ENCODE results near the gene ATP5F1E.
"Not testable (repeated sequence)": the region's sequence is repeated elsewhere in the genome, so short reads cannot be mapped to it uniquely, and the experiment has no call there.

The ATP5F1E gene

DNA sequence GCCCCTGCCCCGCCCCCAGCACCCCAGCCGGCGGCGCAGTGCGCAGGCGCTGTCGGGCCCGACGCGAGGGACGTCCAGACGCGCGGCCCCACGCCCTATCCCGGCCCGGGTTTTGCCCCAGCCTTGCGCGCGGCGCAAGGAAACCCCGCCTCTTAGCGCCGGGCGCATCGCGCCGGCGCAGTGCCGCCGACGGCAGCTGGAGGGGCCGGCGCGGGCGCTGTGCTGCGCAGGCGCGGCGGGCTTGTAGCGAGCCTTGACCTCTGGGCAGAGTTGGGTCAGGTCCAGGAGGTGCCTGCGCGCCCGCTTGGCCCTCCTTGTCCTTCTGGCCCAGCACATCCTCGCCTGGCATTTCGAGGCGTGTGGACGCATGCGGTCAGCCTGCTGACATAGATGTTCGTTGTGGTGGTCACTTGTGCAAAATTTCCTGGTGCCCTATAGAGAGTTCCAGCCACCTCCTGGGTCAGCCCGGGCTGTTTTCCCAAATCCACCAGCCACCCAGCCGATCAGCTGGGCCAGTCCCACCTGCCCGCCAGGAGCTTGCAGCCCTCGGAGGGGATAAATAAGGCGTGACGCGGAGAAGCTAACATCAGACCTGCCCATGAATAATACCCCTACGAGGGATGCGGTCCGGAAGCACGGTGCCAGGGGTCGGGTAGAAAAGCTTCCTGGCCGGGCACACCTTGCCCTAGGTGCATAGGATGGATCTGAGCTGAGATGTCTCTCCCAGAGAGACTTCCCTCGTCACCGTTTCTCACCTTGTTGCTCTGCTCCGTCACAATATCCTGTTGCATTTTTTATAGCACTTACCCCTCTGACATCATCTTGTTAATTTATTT is 10.9 kb upstream of the ATP5F1E start:
- peak; percentile 83 for DNase-seq (ENCODE audit: low read depth)

GRCh38 chr20:59042151-59042795 is 10.1 kb upstream of the ATP5F1E start, which contains the start of gene PRELID3B:
PRELID3B (minus strand) TSS chr20:59042786; CDS start chr20:59042730, 56 bp downstream.
- DNase-seq (ENCODE audit: low read depth), result no peak

GRCh38 chr20:59041487-59041886 is 9.4 kb upstream of the ATP5F1E start:
- not testable (repeated sequence) for DNase-seq (ENCODE audit: low read depth)

DNA sequence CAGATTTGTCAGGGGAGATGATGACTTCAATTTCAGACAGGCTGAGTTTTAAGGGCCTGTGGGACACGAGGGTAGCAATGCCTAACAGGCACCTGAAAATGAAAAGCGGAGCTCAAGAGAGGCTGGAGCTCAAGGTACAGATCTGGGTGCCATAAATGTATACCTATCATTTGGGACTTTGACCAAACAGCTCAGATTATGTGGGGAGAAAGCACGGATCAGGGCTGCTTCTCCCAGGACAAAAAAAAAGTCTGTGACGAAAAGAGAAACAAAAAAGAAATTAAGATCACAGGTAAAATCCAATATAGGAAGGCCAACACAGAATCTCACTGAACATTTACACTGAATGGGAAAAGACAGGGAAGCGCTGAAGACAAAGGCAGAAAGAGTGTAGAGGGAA is 8.5 kb upstream of the ATP5F1E start:
- DNase-seq (ENCODE audit: low read depth), result no peak

- no peak for DNase-seq (ENCODE audit: low read depth)
Measured at GRCh38 chr20:59039233-59039632, 7.1 kb upstream of the ATP5F1E start.

DNA sequence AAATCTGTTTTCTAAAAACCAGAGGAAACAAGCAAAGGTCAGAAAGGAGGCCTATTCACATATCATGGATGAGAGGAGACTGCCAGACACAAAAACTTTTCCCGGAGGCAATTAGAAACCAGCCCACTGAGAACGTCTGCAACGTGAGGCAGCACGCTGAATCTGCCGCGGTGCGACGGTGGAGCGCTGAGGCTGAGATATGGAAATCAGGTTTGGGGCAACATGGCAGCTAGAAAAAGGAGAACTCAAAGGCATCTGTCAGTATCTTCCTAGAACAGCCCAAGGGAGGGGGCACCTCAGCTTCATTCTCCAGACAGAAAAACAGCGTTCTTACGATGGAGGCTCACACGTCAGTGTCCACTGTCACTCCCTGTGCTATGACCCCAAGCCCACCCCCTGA is 5.3 kb upstream of the ATP5F1E start:
- no peak for DNase-seq (ENCODE audit: low read depth)

- DNase-seq (ENCODE audit: low read depth), result no peak
Measured at GRCh38 chr20:59035381-59035780, 3.2 kb upstream of the ATP5F1E start.

- no peak for DNase-seq (ENCODE audit: low read depth)
Measured at GRCh38 chr20:59033616-59034165, 1.6 kb upstream of the ATP5F1E start.

- DNase-seq (ENCODE audit: low read depth), result no peak
Measured at GRCh38 chr20:59033093-59033492, 958 bp upstream of the ATP5F1E start.

DNA sequence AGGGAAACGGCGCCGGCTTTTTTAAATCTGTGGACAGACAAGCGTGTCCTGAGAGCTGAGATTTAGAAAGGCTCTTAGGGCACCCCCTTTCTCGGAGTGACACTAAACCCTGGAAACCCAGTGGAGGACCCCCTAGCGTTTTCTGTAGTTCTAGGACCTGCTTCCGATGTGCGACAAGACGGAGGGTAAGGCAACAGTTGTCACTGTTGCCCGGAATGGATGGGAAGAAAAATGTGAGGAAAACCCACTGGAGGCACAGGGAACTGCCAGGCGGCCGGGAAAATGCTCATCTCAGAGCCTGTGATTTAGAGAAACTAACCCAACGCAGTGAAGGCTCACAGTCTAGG is 551 bp upstream of the ATP5F1E start:
- DNase-seq (ENCODE audit: low read depth), result no peak

DNA sequence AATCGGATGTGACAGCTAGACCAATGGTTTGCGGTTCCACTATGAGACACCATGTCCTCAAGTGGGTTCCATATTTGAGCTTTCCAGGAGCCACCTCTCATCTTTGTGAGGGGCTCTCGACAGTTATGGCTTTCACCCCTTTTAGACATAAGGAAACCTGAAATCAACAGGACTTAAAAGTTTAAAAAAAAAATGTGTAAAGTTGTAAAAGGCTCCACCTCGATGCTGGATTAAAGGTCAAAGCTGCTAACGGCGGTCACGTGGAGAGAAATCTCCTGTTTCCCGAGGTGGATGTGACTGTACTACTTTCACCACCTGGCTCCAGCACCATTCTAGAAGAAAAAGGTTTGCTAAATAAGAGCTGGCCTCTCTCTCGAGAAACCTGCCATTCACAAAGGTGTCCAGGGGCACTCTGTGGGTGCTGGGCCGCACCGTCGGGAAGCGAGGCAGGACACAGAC is 542 bp downstream of the ATP5F1E start:
- DNase-seq (ENCODE audit: low read depth), result no peak

DNA sequence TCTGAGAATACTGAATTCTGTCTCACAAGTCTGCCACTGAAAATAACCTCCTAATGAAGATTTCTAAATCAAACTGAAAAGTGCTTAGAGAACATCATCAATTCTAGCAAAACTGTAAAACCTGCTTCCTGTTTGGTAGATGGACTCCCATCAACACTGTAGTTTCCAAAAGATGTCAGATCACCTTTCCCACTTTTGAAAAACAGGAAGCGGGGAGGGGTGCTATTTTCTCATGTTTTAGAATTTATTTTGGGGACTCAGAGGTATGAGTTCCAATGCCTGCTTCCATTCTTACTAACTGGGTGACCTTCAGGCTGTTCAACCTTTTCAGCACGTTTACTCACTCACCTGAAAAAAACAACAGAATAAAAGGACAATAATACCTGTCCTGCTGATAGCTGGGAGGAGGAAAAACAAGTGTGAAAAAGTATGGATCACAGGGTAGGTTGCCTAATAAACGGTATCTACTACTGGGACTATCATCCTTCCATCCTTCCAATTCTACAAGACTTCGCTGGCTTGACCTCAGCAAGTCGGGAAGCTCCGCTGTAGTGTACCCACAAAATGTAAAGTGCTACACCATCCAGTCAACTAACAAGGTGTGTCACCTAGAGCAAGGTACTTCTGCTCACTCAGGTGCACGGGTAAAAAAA is 1.1 kb downstream of the ATP5F1E start:
- no peak for DNase-seq (ENCODE audit: low read depth)

GRCh38 chr20:59028812-59029211 is 3.3 kb downstream of the ATP5F1E start:
- no peak for DNase-seq (ENCODE audit: low read depth)

DNA sequence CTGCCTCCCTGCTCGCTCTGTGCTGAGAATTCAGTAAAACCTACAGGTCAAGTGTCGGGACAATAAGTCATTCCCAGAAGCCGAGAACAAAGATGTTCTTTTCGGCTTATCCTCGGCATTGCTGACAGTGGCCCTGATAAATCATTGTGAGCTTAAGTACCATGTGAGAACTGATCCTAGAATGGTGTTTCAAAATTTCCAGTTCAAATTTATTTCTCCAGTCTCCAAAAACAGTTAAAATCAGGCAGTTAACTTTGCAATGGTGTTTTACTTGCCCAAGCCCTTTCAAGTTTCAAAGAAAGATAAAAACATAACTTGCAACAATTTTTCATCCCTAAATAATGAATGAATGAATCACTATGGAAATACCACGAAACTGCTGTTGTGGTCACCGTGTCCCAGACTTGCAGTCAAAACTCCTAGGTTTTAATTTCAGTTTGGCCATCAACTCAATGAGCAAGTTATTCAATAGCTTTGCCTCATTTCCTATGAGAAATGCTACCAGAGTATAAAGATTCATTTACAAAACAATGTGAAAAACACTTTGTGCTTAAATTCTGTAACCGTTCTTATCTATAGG is 4.3 kb downstream of the ATP5F1E start:
- DNase-seq (ENCODE audit: low read depth), result no peak

GRCh38 chr20:59026904-59027740 is 5.0 kb downstream of the ATP5F1E start:
- no peak for DNase-seq (ENCODE audit: low read depth)

DNA sequence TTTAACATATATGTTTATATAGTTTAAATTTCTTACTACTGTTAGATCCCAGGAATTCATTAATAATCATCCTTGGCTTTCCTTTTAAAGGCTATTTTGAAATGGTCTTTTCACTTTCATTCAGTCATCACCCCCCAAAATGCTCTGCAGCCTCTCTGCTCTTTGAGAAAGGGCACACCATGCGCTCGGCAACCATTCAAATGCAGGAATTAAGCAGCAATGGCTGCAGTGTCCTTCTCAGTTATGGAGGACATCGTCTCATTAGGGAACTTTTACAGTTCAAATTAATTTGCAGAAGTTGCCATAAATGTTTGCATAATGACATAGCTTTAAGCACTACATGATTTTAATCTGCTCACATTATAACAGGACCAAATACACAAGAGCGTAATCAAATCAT is 6.6 kb downstream of the ATP5F1E start:
- no peak for DNase-seq (ENCODE audit: low read depth)

GRCh38 chr20:59025086-59025485 is 7.0 kb downstream of the ATP5F1E start:
- DNase-seq (ENCODE audit: low read depth), result no peak

- DNase-seq (ENCODE audit: low read depth), result no peak
Measured at GRCh38 chr20:59024111-59024530, 8.0 kb downstream of the ATP5F1E start.

GRCh38 chr20:59023616-59024015 is 8.5 kb downstream of the ATP5F1E start:
- no peak for DNase-seq (ENCODE audit: low read depth)

- DNase-seq (ENCODE audit: low read depth), result no peak
Measured at GRCh38 chr20:59022754-59023153, 9.4 kb downstream of the ATP5F1E start.

DNA sequence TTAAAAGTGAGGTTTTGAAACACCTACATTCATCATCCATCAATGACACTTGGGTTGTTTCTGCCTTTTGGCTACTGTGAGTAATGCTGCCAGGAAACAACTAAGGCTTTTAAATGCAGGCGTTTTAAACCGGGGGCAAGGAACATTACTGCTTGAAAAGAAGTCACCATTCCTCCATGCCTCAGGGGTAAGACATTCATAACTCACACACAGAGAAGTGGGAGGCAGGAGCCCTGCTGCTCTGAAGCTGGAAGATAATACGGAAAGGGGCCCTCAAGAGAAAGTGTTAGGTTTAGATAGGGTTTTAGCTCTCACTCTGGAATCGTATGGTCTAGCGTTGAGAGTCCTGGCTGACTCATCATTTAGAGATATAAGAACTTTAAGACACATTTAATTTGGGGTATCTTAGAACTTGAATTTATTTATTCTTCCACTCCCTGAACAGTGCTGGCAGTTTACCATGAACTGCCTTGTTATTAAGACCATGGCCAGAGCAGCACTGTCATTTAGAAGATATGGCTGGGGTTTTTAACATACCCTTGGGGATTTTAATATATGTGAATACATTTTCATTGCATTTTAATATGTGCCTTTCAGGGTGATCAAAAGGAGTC is 11.1 kb downstream of the ATP5F1E start:
- DNase-seq (ENCODE audit: low read depth), result peak; percentile 38

All from CMK (cell line).